ACHN (cell line): ENCODE data around the gene CACNA1B.
"Not testable (repeated sequence)": the region's sequence is repeated elsewhere in the genome, so short reads cannot be mapped to it uniquely, and the experiment has no call there.

ENCODE experiments used
- DNase-seq: peaks from one replicate; pipeline ENCODE4 v3.0.0-alpha.2; 2015
- in situ Hi-C: cut with HindIII; loops from 2 replicates; pipeline ENCODE4 v1.10.0; 2017; ENCODE audit warnings: low sequenced_read_pairs, low pct_ligation_motif_present, low pct_unique_long_range_greater_than_20kb

The CACNA1B gene

GRCh38 chr9:137877506-137878122, at the start of gene CACNA1B:
Gene CACNA1B, plus strand, starts transcription at chr9:137877782. Its CDS starts 152 bp downstream, at chr9:137877934.
- in situ Hi-C loops: not testable (repeated sequence)

GRCh38 chr9:137827908-137828526, 49.6 kb upstream of the CACNA1B start:
- DNase-seq: no peak
- in situ Hi-C loops: no loop called here

More at GRCh38 chr9:137877506-137878122, at the start of gene CACNA1B:
- not testable (repeated sequence) for DNase-seq

GRCh38 chr9:137828527-137829259, 48.9 kb upstream of the CACNA1B start:
- in situ Hi-C loops: no loop called here
- DNase-seq: peak; percentile 23

GRCh38 chr9:137829260-137829996, 48.2 kb upstream of the CACNA1B start:
- in situ Hi-C loops: no loop called here
- DNase-seq: no peak

GRCh38 chr9:137832191-137832700, 45.3 kb upstream of the CACNA1B start:
- no peak for DNase-seq
- in situ Hi-C loops: no loop called here

GRCh38 chr9:137832830-137833590, 44.6 kb upstream of the CACNA1B start:
- no peak for DNase-seq
- in situ Hi-C loops: no loop called here

- DNase-seq: no peak
- in situ Hi-C loops: no loop called here
Observed at GRCh38 chr9:137833721-137834613, 43.6 kb upstream of the CACNA1B start.

- no peak for DNase-seq
- in situ Hi-C loops: no loop called here
Observed at GRCh38 chr9:137834846-137835546, 42.6 kb upstream of the CACNA1B start.

- DNase-seq: no peak
- in situ Hi-C loops: no loop called here
Observed at GRCh38 chr9:137836151-137836830, 41.3 kb upstream of the CACNA1B start.

- in situ Hi-C loops: no loop called here
- no peak for DNase-seq
Observed at GRCh38 chr9:137836831-137837241, 40.7 kb upstream of the CACNA1B start.

- in situ Hi-C loops: no loop called here
- no peak for DNase-seq
Observed at GRCh38 chr9:137837345-137838278, 40.0 kb upstream of the CACNA1B start.

- DNase-seq: no peak
- in situ Hi-C loops: no loop called here
Observed at GRCh38 chr9:137838576-137838975, 39.0 kb upstream of the CACNA1B start.

GRCh38 chr9:137843355-137843754, 34.2 kb upstream of the CACNA1B start:
- no peak for DNase-seq
- in situ Hi-C loops: no loop called here

- no peak for DNase-seq
- in situ Hi-C loops: no loop called here
Observed at GRCh38 chr9:137851516-137852267, 25.9 kb upstream of the CACNA1B start.
